ENCODE measurements around the gene CHI3L2. TPM values are rescaled to one million over a fixed set of nuclear protein-coding genes. Genes with fewer than 3 reads are reported as not detected.
A peak's percentile ranks its signal among the peaks of the same experiment; 100 is the strongest.

The CHI3L2 gene
- total RNA-seq, 2 donors from 2014 or later: 4.3 to 30.6 TPM

DNA sequence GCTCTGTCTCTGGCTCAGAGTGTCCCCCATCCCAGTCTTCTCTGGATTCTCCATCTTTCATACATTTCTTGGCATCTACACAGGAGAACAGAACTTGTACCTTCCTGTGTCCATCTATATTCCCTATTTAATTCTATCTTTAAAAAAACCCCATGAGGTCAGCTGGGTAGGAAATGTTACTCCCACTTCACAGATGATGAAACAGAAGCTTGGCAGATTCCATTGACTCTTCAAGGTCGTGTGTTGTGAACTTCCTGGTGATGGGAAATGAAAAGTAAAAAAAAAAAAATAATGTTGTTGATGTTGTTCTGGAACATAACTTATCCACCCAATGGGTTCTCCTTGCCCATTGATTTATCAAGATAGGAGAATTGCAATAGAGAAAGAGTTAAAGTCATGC lies 8.9 kb downstream of the CHI3L2 start:
- no peak for ATAC-seq
- H3K4me3 Mint-ChIP-seq: no peak overlapping the region
- no peaks in the 10 kb centered on the region for H3K27me3 Mint-ChIP-seq
- no peak for DNase-seq (ENCODE audit: low spot score)
- H3K9me3 Mint-ChIP-seq: no peaks in the 10 kb centered on the region
- H3K4me1 Mint-ChIP-seq (ENCODE audit: low read depth in 2 of 2): no peaks in the 10 kb centered on the region
- H3K27ac Mint-ChIP-seq: no peak overlapping the region
- H3K36me3 Mint-ChIP-seq: peaks cover 8% of the 10 kb centered on the region

DNA sequence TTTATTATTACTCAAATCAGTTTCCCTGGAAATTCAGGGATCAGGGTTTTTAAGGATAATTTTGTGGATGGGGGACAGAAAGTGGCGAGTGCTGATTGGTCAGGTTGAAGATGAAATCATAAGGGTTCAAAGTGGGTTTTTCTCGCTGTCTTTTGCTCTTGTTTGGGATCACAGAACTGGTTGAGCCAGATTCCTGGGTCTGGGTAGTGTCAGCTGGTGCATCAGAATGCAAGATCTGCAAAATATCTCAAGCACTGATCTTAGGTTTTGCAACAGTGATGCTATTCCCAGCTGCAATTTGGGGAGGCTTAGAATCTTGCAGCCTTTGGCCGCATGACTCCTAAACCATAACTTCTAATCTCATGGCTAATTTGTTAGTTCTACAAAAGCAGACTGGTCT lies 9.3 kb downstream of the CHI3L2 start:
- H3K4me1 Mint-ChIP-seq (ENCODE audit: low read depth in 2 of 2): no peaks in the 10 kb centered on the region
- H3K27ac Mint-ChIP-seq: no peak overlapping the region
- peaks cover 9% of the 10 kb centered on the region for H3K36me3 Mint-ChIP-seq
- H3K4me3 Mint-ChIP-seq: no peak overlapping the region
- no peak for ATAC-seq
- DNase-seq (ENCODE audit: low spot score): no peak
- no peaks in the 10 kb centered on the region for H3K9me3 Mint-ChIP-seq
- no peaks in the 10 kb centered on the region for H3K27me3 Mint-ChIP-seq

DNA sequence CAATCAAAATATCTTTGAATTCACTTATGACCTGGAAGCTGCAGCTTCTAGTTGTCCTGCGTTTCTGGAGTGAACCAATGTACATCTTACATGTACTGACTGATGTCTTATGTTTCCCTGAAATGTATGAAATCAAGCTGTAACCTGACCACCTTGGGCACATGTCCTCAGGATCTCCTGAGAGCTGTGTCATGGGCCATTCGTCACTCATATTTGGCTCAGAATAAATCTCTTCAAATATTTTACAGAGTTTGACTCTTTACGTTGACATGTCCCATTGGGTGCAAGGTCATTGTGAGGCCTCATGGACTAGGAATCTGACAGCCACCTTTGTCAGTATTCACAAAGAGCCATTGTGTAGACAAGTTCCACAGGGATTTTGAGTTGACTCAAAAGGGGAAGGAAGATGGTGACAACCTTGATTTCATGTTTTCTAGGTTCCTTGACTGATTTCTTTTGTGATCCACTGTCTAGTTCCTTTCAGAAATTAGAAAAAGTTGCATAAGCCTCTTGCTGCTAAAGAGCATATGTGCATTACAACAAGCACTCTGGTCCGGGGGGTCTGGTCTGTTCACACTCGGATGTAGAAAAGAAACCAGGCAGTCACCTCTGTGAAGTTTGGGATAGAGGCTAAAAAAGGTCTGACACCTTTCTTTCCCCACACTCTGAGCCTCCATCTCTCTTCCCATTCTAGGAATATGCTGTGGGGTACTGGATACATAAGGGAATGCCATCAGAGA lies 10.7 kb downstream of the CHI3L2 start:
- no peak overlapping the region for H3K4me3 Mint-ChIP-seq
- no peaks in the 10 kb centered on the region for H3K4me1 Mint-ChIP-seq (ENCODE audit: low read depth in 2 of 2)
- peaks cover 9% of the 10 kb centered on the region for H3K36me3 Mint-ChIP-seq
- H3K27me3 Mint-ChIP-seq: no peaks in the 10 kb centered on the region
- H3K9me3 Mint-ChIP-seq: no peaks in the 10 kb centered on the region
- DNase-seq (ENCODE audit: low spot score): no peak
- no peak for ATAC-seq
- H3K27ac Mint-ChIP-seq: no peak overlapping the region

DNA sequence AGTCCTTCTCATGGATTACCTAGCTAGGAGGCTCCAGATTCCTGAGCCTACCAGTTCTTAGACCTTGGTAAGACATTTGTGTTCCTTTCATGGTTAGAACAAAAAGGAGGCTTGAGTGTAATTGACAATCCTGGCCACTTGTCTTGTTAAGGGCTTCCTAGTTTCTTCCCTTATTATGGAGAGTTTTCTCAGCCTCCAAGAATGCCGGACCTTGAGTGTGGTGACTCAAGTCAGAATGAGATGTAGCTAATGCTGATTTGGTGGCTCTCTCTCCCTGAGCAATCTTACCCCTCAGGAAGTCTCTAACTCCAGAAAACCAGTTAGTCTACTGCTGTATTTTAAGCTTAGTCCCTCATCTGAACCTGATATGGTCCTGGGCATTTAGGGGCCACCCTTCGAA lies 14.3 kb downstream of the CHI3L2 start:
- H3K4me3 Mint-ChIP-seq: no peak overlapping the region
- no peaks in the 10 kb centered on the region for H3K27me3 Mint-ChIP-seq
- DNase-seq (ENCODE audit: low spot score) (no peak), ATAC-seq (no peak)
- H3K36me3 Mint-ChIP-seq: peaks cover 9% of the 10 kb centered on the region
- no peaks in the 10 kb centered on the region for H3K9me3 Mint-ChIP-seq
- H3K27ac Mint-ChIP-seq: no peak overlapping the region
- H3K4me1 Mint-ChIP-seq (ENCODE audit: low read depth in 2 of 2): no peaks in the 10 kb centered on the region

DNA sequence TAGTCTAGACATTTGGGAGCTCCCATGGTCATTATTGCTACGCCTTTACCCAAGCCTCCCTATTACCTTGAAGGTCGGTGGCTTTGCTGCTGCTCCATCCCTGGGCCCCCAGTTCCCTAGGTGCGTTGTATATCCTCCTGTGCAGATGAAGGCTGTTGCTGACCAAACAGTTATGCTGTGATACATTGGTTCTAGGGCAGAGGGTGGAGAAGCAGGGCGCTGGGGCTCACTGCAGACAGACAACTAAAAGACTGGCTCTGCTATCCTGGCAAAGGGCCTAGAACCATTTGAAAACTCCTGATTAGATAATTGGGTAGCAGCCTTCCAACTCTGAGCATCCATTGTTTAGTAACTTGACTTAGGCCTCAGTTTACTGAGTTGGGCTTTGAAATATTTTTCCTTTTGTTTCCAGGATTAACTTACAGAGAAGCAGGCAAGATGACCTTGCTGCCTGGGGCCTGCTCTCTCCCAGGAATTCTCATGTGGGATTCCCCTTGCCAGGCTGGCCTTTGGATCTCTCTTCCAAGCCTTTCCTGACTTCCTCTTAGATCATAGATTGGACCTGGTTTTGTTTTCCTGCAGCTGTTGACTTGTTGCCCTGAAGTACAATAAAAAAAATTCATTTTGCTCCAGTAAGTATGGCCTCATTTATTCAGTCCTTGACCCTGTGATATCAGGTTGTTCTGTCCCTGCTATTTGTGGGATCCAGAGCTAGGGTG lies 15.5 kb downstream of the CHI3L2 start:
- Mint-ChIP-seq H3K27me3 (no peaks in the 10 kb centered on the region), H3K4me3 (no peak overlapping the region), H3K4me1 (ENCODE audit: low read depth in 2 of 2) (peaks cover 0 to 3% of the 10 kb centered on the region in 2 donors), H3K9me3 (no peaks in the 10 kb centered on the region), H3K27ac (no peak overlapping the region), H3K36me3 (peaks cover 9% of the 10 kb centered on the region)
- DNase-seq (ENCODE audit: low spot score): no peak
- no peak for ATAC-seq

DNA sequence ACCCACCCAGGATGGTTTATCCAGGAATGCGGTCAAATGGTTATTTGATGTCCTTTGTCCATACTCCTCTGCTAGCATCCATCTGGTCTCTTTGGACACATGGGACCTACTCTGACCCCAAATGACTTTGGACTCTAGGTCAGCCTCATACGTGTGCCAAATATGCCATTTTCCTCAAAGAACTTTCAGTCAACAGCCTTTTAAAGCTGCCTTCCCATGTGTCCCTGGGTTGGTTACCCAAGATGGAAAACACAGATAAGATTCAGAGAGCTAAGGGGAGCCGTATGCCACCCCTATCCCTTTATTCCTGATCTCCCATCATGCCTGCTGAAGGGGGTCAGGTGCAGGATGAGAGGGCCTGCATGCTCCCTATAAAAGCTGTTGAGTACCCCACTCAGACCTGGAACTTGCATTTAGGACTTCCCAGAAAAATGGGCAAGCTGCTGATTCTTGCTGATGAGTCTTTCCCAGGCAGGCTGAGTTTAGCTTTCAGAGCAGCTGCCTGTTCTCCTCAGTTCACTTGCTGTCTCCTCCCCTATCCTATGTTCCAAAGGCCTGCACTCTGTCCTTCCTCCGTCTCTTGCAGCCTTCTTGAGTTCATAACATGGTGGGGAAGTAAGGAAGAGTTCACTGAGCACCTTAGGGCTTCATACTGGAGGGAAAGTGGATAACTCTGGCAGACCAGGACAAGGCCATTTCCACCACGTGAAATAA lies 19.8 kb downstream of the CHI3L2 start:
- Mint-ChIP-seq H3K27ac (peak overlapping the region in 1 of 2 donors; percentile 79), H3K4me3 (no peak overlapping the region), H3K4me1 (ENCODE audit: low read depth in 2 of 2) (peaks cover 10 to 12% of the 10 kb centered on the region in 2 donors), H3K9me3 (no peaks in the 10 kb centered on the region), H3K36me3 (no peaks in the 10 kb centered on the region), H3K27me3 (no peaks in the 10 kb centered on the region)
- ATAC-seq (no peak), DNase-seq (ENCODE audit: low spot score) (no peak)

DNA sequence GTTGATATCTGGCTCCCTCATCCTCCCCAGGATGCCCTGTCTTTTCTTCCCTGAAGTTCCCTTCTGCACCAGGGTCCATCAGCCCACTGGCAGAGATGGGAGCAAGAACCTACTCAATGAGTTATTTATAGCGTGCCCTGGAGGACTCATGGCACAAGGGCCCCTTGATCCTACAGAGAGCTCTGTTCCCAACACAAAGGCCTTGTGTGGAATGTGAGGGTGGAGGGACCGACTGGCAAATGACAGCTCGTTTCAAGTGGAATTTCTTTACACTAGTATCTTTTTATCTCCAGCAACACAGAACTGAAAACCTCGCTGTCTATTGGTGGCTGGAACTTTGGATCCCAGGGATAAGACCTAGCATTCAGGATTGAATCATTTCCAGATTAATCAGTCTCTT lies 22.4 kb downstream of the CHI3L2 start:
- Mint-ChIP-seq H3K9me3 (no peaks in the 10 kb centered on the region), H3K4me1 (ENCODE audit: low read depth in 2 of 2) (peaks cover 10 to 12% of the 10 kb centered on the region in 2 donors), H3K36me3 (no peaks in the 10 kb centered on the region), H3K27me3 (peaks cover 0 to 2% of the 10 kb centered on the region in 2 donors), H3K4me3 (no peak overlapping the region), H3K27ac (peak overlapping the region in 1 of 2 donors; percentile 37)
- no peak for DNase-seq (ENCODE audit: low spot score)
- no peak for ATAC-seq

DNA sequence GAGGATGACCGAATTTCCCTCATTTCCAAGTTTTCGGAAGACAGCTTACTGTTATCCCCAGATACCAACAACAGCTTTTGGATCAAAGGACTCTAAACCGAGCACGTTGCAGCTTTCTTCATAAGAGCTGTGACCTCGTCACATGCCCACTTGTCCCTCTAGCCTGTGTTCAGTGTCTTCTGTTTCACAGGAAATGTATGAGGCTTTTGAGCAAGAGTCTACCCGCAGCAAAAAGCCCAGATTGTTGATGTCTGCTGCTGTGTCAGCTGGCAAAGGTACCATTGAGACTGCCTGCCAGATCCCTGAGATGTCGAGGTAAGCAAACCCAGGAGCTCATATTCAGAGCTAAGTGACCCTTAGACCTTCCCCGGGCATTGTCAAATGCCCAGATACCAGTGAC lies 24.1 kb downstream of the CHI3L2 start:
- Mint-ChIP-seq H3K27ac (peak overlapping the region in 1 of 2 donors; percentile 82), H3K27me3 (peaks cover 0 to 8% of the 10 kb centered on the region in 2 donors), H3K4me3 (no peak overlapping the region), H3K9me3 (no peaks in the 10 kb centered on the region), H3K4me1 (ENCODE audit: low read depth in 2 of 2) (peaks cover 10 to 16% of the 10 kb centered on the region in 2 donors), H3K36me3 (no peaks in the 10 kb centered on the region)
- no peak for DNase-seq (ENCODE audit: low spot score)
- ATAC-seq: peak; percentile 62 to 70

DNA sequence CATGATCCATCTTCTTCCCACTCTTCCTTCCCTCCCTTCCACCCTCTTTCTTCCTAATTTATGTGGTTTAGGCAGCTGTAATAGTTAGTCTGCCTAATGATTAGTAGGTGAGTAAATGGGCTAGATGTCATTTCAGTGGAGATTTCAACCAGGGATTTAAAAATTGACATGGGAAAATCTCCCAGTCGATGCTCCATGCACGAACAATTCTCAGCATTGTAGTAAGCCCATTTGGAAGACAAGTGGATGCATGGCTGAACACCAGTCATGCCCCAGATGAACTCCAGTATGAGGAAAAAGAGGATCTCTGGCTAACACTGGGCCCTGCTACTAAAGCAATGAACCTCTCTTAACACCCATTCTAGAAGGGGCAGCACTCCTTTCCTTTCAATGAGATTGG lies 25.3 kb downstream of the CHI3L2 start:
- peaks cover 0 to 8% of the 10 kb centered on the region in 2 donors for H3K27me3 Mint-ChIP-seq
- DNase-seq (ENCODE audit: low spot score) (no peak), ATAC-seq (no peak)
- no peak overlapping the region for H3K27ac Mint-ChIP-seq
- H3K4me1 Mint-ChIP-seq (ENCODE audit: low read depth in 2 of 2): peaks cover 10 to 13% of the 10 kb centered on the region in 2 donors
- H3K36me3 Mint-ChIP-seq: no peaks in the 10 kb centered on the region
- H3K4me3 Mint-ChIP-seq: no peak overlapping the region
- no peaks in the 10 kb centered on the region for H3K9me3 Mint-ChIP-seq

DNA sequence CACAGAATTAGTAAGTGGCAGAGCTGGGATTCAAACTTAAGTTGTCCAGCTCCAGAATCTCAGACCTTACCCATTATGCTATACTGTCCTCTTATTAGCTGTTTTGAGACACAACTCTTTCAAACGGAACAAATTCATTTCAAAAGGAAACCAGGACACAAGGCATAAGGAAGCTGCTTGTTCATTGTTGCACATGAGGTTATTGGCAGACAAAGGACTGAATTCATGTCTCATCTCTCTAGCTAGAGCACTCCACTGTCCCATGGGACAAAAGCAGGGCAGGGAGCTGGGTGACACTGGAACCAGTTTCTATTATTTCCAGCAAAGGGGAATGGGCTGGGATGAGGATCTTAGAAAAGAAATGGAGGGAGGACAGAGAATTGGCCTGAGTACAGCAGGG lies 26.4 kb downstream of the CHI3L2 start:
- ATAC-seq: no peak

DNA sequence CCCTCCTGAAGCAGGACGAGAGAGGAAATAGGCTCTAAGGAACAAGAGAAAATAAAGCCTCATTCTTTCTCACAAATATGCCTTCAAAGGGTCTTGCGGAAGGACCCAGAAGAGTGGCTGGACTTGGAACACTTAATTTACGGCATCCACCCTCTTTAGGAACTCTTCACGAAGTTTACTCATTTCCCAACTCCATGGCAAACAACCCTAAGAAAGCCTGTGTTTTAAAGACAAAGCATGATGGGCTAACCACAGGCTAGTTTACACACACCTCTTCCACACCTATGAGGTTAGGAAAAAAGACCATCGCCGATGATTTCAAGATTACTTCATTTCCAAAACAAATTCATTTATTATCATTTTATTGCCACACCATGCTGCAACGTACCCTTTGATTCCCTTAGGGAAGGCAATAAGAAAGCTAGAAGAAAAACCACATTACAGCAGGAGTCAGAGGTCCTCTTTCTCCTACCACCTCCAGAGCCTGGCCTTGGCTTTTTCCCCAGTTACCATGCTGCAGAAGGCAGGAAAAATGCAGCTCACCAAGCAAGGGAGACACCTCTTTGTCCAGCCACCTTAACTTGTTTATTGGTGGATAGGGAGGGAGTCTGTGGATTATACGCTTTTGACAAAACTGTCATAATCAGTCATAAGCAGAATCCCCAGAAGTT lies 29.6 kb downstream of the CHI3L2 start:
- Mint-ChIP-seq H3K4me1 (ENCODE audit: low read depth in 2 of 2) (peaks cover under 1 to 6% of the 10 kb centered on the region in 2 donors), H3K27ac (peak overlapping the region in 1 of 2 donors; percentile 12), H3K9me3 (no peaks in the 10 kb centered on the region), H3K4me3 (no peak overlapping the region), H3K27me3 (peaks cover 4 to 8% of the 10 kb centered on the region in 2 donors), H3K36me3 (no peaks in the 10 kb centered on the region)
- DNase-seq (ENCODE audit: low spot score) (no peak), ATAC-seq (no peak)

More for the DNA sequence above, 26.4 kb downstream of the CHI3L2 start:
- peaks cover 10 to 13% of the 10 kb centered on the region in 2 donors for H3K4me1 Mint-ChIP-seq (ENCODE audit: low read depth in 2 of 2)
- H3K4me3 Mint-ChIP-seq: no peak overlapping the region
- H3K9me3 Mint-ChIP-seq: no peaks in the 10 kb centered on the region
- no peak for DNase-seq (ENCODE audit: low spot score)
- H3K27me3 Mint-ChIP-seq: peaks cover 0 to 8% of the 10 kb centered on the region in 2 donors
- no peaks in the 10 kb centered on the region for H3K36me3 Mint-ChIP-seq
- no peak overlapping the region for H3K27ac Mint-ChIP-seq

DNA sequence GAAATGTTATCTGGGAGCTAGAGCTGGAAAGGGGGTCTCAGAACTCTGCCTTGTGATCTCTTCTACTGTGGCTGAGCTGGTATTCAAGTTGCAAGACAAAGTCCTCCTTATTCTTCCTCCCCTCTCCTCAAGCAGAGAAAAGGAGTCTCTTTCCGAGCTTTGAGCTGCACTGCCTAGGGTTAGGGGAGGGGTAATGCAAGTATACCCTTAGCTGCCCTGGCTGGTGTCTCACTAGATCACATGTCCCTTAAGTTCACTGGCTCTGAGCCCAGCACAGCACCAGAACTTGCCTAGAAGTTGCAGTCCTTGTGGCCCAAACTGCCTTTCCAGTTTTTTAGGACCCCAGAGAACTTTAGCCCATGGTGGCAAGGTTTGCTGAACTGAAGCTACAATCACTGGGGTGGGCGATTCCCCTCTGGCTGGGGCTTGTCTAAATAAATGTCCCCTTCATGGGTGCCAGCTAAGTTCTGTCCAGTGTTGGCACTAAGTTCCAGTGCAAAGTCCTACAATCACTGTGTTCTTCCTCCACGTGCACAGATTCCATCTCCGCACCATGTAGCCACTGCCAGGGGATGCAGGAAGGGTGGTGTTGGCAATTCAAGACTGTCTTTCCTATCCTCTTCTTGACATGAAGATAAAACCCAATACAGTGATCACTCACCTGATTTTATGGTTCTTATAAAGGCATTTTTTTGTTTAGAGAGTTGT lies 40.4 kb downstream of the CHI3L2 start:
- Mint-ChIP-seq H3K4me3 (no peak overlapping the region), H3K36me3 (peaks cover 21% of the 10 kb centered on the region), H3K4me1 (ENCODE audit: low read depth in 2 of 2) (peaks cover 0 to 7% of the 10 kb centered on the region in 2 donors), H3K27me3 (peaks cover 36 to 40% of the 10 kb centered on the region in 2 donors), H3K9me3 (peaks cover 4% of the 10 kb centered on the region), H3K27ac (no peak overlapping the region)
- no peak for DNase-seq (ENCODE audit: low spot score)
- no peak for ATAC-seq

DNA sequence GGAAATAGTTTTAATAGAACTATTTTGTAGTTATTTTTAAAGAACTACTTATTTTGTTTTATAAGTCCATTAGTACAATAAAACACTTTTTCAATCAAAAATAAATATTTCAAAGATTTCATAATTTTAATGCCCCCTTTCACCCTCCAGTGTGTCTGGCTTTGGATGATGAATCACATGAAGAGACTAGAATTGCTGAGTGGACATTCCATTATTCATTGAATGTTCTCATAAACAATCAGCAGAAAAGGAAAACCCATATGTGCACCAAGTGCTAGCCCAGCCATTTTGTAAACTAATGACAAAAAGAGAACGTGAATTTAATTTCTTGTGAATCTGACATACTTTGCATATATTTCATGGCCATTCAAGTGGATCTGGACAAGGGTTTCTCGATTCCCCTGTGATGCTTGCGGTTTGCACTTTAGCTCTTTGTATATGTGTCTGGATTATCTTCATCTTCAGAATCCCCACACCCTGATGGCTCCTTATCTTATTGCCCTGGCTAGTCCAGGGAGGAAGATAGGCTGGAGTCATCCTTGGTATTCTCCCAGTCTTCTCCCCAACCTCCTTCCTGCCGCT lies 42.4 kb downstream of the CHI3L2 start:
- ATAC-seq (no peak), DNase-seq (ENCODE audit: low spot score) (no peak)
- peaks cover 6 to 13% of the 10 kb centered on the region in 2 donors for H3K4me1 Mint-ChIP-seq (ENCODE audit: low read depth in 2 of 2)
- peaks cover 21% of the 10 kb centered on the region for H3K36me3 Mint-ChIP-seq
- H3K4me3 Mint-ChIP-seq: no peak overlapping the region
- H3K27ac Mint-ChIP-seq: no peak overlapping the region
- H3K9me3 Mint-ChIP-seq: peaks cover under 1% of the 10 kb centered on the region
- peaks cover 36 to 41% of the 10 kb centered on the region in 2 donors for H3K27me3 Mint-ChIP-seq

Data from natural killer cell treated with Interleukin-12 subunit alpha and Interleukin-12 subunit beta and Interleukin-15 and Interleukin-18, amount 100 ng/mL, for 72 hours (primary cell).